C4-2B (cell line): ENCODE results near the gene FLYWCH1.

Experiments used
- ZFX ChIP-seq: fragments of 450-650 bp; IDR thresholded peaks from 2 replicates; pipeline ENCODE4 v1.6.1; 2017
- TF ChIP-seq, protein P1 (sequence below): fragments of 450-650 bp; conservative IDR thresholded peaks from 2 replicates; pipeline ENCODE4 v1.5.1; 2017; ENCODE audit warnings: mild to moderate bottlenecking

DNA sequence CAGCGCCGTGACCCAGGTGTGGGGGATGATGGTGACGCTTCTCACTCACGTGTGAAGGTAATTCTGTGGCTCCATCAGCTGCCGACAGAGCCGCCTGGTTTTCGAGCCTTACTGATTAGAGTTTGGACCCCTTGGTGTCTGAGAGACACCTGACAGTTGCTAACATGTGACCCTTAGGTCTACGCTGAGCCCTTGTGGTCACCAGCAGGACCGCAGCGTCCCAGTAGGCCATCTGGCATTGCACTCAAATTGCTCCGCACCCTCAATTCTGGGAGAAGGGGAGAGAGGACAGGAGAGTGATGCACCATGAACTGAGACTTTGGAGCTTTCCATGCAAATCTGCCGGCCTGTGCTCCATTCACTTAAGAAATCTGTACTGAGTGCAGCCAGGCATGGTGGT is 2.5 kb downstream of the FLYWCH1 start:
- TF ChIP-seq, protein P1, sequence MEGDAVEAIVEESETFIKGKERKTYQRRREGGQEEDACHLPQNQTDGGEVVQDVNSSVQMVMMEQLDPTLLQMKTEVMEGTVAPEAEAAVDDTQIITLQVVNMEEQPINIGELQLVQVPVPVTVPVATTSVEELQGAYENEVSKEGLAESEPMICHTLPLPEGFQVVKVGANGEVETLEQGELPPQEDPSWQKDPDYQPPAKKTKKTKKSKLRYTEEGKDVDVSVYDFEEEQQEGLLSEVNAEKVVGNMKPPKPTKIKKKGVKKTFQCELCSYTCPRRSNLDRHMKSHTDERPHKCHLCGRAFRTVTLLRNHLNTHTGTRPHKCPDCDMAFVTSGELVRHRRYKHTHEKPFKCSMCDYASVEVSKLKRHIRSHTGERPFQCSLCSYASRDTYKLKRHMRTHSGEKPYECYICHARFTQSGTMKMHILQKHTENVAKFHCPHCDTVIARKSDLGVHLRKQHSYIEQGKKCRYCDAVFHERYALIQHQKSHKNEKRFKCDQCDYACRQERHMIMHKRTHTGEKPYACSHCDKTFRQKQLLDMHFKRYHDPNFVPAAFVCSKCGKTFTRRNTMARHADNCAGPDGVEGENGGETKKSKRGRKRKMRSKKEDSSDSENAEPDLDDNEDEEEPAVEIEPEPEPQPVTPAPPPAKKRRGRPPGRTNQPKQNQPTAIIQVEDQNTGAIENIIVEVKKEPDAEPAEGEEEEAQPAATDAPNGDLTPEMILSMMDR: no peak
- TF ChIP-seq ZFX: no peak
